NCI-H2171 treated with DMSO at 0.1 percent for 48 hours (cell line): ENCODE measurements around the gene CEP170.
"Not testable (repeated sequence)": the region's sequence is repeated elsewhere in the genome, so short reads cannot be mapped to it uniquely, and the experiment has no call there.

Experiments
- DNase-seq: peaks from one replicate; lab custom pipeline; 2025; lab: John Stamatoyannopoulos, UW

Gene CEP170

GRCh38 chr1:243173758-243174369, 81.2 kb downstream of the CEP170 start:
- not testable (repeated sequence) for DNase-seq

DNA sequence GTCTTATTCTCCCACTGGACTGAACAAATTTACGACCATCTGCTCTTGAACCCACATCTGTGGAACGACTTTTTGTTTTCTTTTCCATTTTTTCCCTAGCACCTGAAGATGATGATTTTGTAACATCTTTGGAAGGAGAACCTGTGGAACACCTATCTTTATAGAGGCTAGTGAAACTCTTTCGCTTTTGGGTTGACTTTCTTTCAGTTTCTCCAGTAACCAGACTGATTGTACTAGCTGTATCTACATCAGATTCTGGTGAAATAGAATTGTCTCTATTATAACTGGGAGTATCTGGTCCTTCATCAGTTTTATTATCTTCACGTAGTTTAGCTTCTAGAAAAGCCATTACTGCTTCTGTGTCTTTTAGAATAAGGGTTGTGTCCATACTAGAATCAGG, 90.2 kb downstream of the CEP170 start:
- DNase-seq, result not testable (repeated sequence)

DNA sequence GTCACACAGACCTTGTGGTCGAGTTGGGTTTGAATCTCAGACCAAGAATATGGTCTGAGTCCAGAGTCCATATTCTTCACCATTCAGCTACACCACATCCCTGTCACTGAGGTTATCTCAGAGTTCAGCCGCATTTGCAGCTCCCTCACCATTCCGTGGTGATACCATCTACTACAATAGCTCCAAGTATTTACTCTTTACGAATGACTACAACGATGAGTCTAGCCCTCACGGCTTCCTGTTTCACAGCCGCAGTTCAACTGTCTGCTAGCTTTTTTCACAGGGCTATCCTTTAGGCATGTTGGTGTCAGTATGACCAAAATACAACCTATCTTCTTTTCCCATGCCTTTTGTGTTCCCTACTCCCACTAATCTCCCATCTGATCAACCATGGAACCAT, 104.2 kb downstream of the CEP170 start:
- not testable (repeated sequence) for DNase-seq

- not testable (repeated sequence) for DNase-seq
Measured at GRCh38 chr1:243149120-243149519, 106.0 kb downstream of the CEP170 start.

GRCh38 chr1:243147351-243147750, 107.7 kb downstream of the CEP170 start:
- not testable (repeated sequence) for DNase-seq

DNA sequence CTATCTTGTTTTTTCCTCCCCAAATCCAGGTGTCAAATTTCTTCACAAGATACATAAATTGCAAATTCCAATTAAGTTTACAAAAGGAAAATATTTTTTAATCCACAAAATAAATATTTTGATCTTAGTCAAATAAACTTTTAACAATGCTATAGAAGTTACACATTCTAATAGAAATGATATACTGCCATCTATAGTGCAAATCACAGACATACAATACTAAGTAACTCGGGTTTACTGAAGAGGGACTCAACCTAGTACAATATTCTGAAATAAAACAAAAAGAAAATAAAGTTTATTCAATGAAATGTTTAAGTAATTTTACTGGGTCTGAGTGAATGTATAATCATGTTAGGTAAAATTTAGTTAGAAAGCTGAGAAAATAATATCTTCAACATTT, 114.6 kb downstream of the CEP170 start:
- not testable (repeated sequence) for DNase-seq

- DNase-seq, result peak; percentile 74
Measured at GRCh38 chr1:243122876-243123409, 132.1 kb downstream of the CEP170 start.

- not testable (repeated sequence) for DNase-seq
Measured at GRCh38 chr1:243121939-243122338, 133.1 kb downstream of the CEP170 start.

- not testable (repeated sequence) for DNase-seq
Measured at GRCh38 chr1:243118601-243119322, 136.3 kb downstream of the CEP170 start.

DNA sequence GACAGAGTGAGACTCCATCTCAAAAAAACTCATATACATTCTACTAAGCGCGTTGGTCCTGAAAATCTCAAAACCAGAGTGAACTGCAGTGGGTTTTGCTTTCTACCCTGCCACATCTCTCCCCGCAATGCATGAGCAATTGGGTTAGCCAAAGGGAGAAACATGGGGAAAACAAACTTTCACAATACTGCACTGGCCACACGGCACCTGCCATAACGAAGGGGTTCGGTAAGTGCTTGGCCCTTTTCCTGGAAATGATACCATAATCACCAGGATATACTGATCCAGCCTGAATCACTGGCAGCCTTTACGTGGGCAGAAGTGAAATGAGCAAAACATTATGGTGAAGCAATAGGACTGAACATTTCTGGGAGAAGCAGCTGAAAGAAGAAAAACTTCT, 138.9 kb downstream of the CEP170 start:
- DNase-seq, result not testable (repeated sequence)

- not testable (repeated sequence) for DNase-seq
Measured at GRCh38 chr1:243114769-243115168, 140.3 kb downstream of the CEP170 start.

DNA sequence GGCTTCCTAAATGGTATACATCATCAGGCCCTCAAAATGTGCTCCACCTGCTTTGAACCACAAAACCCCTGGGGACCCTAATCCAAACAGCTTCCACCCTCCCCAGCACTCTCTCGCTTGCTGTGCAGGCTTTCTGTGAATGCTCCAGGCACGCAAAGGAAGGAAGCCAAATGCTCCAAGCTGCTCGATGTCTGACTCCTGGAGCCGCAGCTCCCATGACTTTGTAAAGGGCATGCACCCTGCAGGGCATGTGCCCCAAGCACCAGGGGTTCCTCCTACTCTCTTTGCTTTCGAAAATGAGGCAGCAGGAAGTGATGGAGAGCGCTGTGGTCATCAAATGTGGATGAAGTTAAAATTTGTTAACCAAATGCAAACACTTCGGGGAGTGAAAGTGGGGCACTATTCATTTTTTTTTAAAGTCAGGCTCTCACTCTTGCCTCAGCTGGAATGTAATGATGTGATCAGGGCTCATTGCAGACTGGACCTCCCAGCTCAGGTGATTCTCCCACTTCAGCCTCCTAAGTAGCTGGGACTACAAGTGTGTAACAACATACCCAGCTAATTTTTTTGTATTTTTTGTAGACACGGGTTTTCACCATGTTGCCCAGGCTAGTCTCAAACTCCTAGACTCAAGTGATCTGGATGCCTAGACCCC, 140.9 kb downstream of the CEP170 start:
- DNase-seq, result peak; percentile 92

DNA sequence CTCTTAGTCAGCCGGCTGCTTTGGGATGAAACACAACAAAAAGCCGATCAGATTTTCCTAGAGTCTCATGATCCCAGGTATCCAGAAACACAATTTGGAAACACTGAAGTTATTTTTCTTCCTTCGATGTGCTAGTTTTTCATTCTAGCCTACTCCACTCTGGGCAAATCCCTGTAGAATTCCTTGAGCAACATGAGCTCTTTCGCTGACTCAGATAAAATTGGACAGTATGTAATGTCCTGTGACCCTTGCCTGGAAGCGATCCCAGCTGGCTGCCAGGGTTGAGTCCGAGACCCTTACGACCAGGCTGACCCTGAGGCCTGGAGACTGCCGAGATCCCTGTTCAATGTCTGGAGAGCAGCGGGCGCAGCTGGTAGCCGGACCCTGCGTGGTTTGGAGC, 147.9 kb downstream of the CEP170 start:
- DNase-seq, result not testable (repeated sequence)

- DNase-seq, result not testable (repeated sequence)
Measured at GRCh38 chr1:243105652-243106332, 149.3 kb downstream of the CEP170 start.

DNA sequence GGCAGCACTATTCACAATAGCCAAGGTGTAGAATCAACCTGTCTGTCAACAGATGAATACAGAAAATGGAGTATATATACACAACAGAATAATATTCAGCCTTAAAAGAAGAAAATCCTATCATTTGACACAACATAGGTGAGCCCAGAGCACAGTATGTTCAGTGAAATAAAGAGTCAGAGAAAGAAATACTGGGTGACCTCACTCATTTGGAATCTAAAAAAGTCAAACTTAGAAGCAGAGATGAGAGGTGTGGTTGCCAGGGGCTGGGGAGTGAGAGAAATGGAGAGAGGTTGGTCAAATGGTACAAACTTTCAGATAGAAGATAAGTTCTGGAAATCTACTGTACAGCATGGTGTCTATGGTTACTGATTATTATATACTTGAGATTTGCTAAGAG, 150.0 kb downstream of the CEP170 start:
- DNase-seq, result not testable (repeated sequence)

GRCh38 chr1:243104452-243104851, 150.6 kb downstream of the CEP170 start:
- not testable (repeated sequence) for DNase-seq

- peak; percentile 70 for DNase-seq
Measured at GRCh38 chr1:243101551-243102050, 153.5 kb downstream of the CEP170 start.

GRCh38 chr1:243087368-243087767, 167.7 kb downstream of the CEP170 start:
- not testable (repeated sequence) for DNase-seq
